ENCODE results near the gene ANGPTL4.
"Not testable (repeated sequence)": the region's sequence is repeated elsewhere in the genome, so short reads cannot be mapped to it uniquely, and the experiment has no call there.

Gene ANGPTL4

GRCh38 chr19:8384569-8384968, 20.6 kb downstream of the ANGPTL4 start:
- not testable (repeated sequence) for H4K20me1 ChIP-seq (ENCODE audit: insufficient read depth, low read length, poor library complexity, severe bottlenecking); H3K4me1 ChIP-seq (ENCODE audit: insufficient read depth, low read length, poor library complexity, severe bottlenecking); H3K4me3 ChIP-seq (ENCODE audit: low read length, poor library complexity, severe bottlenecking); H2AFZ ChIP-seq (ENCODE audit: low read length); H3K9me3 ChIP-seq (ENCODE audit: insufficient read depth, low read depth, low read length); H3K9ac ChIP-seq (ENCODE audit: low read depth, low read length, poor library complexity, severe bottlenecking); H3K79me2 ChIP-seq (ENCODE audit: insufficient read depth, low read length); H3K4me2 ChIP-seq (ENCODE audit: low read depth, low read length, poor library complexity, severe bottlenecking); H3K36me3 ChIP-seq (ENCODE audit: insufficient read depth, low read length); H3K27me3 ChIP-seq (ENCODE audit: insufficient read depth, low read length, poor library complexity, severe bottlenecking); H3F3A ChIP-seq (ENCODE audit: low read depth); H3K9me2 ChIP-seq (replicated peaks; ENCODE audit: low read depth, low read length)

GRCh38 chr19:8385103-8385502, 21.1 kb downstream of the ANGPTL4 start:
- H3K4me1 ChIP-seq (ENCODE audit: insufficient read depth, low read length, poor library complexity, severe bottlenecking); H3K27me3 ChIP-seq (ENCODE audit: insufficient read depth, low read length, poor library complexity, severe bottlenecking); H3K4me3 ChIP-seq (ENCODE audit: low read length, poor library complexity, severe bottlenecking); H2AFZ ChIP-seq (ENCODE audit: low read length); H3K4me2 ChIP-seq (ENCODE audit: low read depth, low read length, poor library complexity, severe bottlenecking); H3K9me3 ChIP-seq (ENCODE audit: insufficient read depth, low read depth, low read length); H3K79me2 ChIP-seq (ENCODE audit: insufficient read depth, low read length); H3K9ac ChIP-seq (ENCODE audit: low read depth, low read length, poor library complexity, severe bottlenecking); H3F3A ChIP-seq (ENCODE audit: low read depth); H3K9me2 ChIP-seq (replicated peaks; ENCODE audit: low read depth, low read length); H4K20me1 ChIP-seq (ENCODE audit: insufficient read depth, low read length, poor library complexity, severe bottlenecking); H3K36me3 ChIP-seq (ENCODE audit: insufficient read depth, low read length): not testable (repeated sequence)

- H3K9me2 ChIP-seq (replicated peaks; ENCODE audit: low read depth, low read length); H3K4me2 ChIP-seq (ENCODE audit: low read depth, low read length, poor library complexity, severe bottlenecking): not testable (repeated sequence)
These were observed 21.6 kb downstream of the ANGPTL4 start for GRCh38 chr19:8385566-8385965.

GRCh38 chr19:8386419-8386818, 22.5 kb downstream of the ANGPTL4 start:
- not testable (repeated sequence) for H3K27me3 ChIP-seq (ENCODE audit: insufficient read depth, low read length, poor library complexity, severe bottlenecking); H3K9ac ChIP-seq (ENCODE audit: low read depth, low read length, poor library complexity, severe bottlenecking); H3K36me3 ChIP-seq (ENCODE audit: insufficient read depth, low read length); H3K4me1 ChIP-seq (ENCODE audit: insufficient read depth, low read length, poor library complexity, severe bottlenecking); H4K20me1 ChIP-seq (ENCODE audit: insufficient read depth, low read length, poor library complexity, severe bottlenecking); H3K9me3 ChIP-seq (ENCODE audit: insufficient read depth, low read depth, low read length); H3K4me3 ChIP-seq (ENCODE audit: low read length, poor library complexity, severe bottlenecking); H3K4me2 ChIP-seq (ENCODE audit: low read depth, low read length, poor library complexity, severe bottlenecking); H2AFZ ChIP-seq (ENCODE audit: low read length); H3K9me2 ChIP-seq (replicated peaks; ENCODE audit: low read depth, low read length); H3F3A ChIP-seq (ENCODE audit: low read depth)
- H3K79me2 ChIP-seq (ENCODE audit: insufficient read depth, low read length): peaks cover 14% of the 10 kb centered on the region

More at GRCh38 chr19:8385566-8385965, 21.6 kb downstream of the ANGPTL4 start:
- H3K4me1 ChIP-seq (ENCODE audit: insufficient read depth, low read length, poor library complexity, severe bottlenecking); H3K36me3 ChIP-seq (ENCODE audit: insufficient read depth, low read length); H3K79me2 ChIP-seq (ENCODE audit: insufficient read depth, low read length); H2AFZ ChIP-seq (ENCODE audit: low read length); H3K4me3 ChIP-seq (ENCODE audit: low read length, poor library complexity, severe bottlenecking); H3K9ac ChIP-seq (ENCODE audit: low read depth, low read length, poor library complexity, severe bottlenecking); H3K27me3 ChIP-seq (ENCODE audit: insufficient read depth, low read length, poor library complexity, severe bottlenecking); H3F3A ChIP-seq (ENCODE audit: low read depth); H3K9me3 ChIP-seq (ENCODE audit: insufficient read depth, low read depth, low read length); H4K20me1 ChIP-seq (ENCODE audit: insufficient read depth, low read length, poor library complexity, severe bottlenecking): not testable (repeated sequence)

GRCh38 chr19:8386990-8387389, 23.0 kb downstream of the ANGPTL4 start:
- Histone ChIP-seq H3K79me2 (ENCODE audit: insufficient read depth, low read length) (peaks cover 20% of the 10 kb centered on the region), H3K9me3 (ENCODE audit: insufficient read depth, low read depth, low read length) (no peaks in the 10 kb centered on the region), H3K4me1 (ENCODE audit: insufficient read depth, low read length, poor library complexity, severe bottlenecking) (peaks cover 16% of the 10 kb centered on the region), H3F3A (ENCODE audit: low read depth) (no peaks in the 10 kb centered on the region), H3K9ac (ENCODE audit: low read depth, low read length, poor library complexity, severe bottlenecking) (no peak overlapping the region), H3K4me3 (ENCODE audit: low read length, poor library complexity, severe bottlenecking) (no peak overlapping the region), H2AFZ (ENCODE audit: low read length) (no peak overlapping the region), H4K20me1 (ENCODE audit: insufficient read depth, low read length, poor library complexity, severe bottlenecking) (peaks cover 12% of the 10 kb centered on the region), H3K36me3 (ENCODE audit: insufficient read depth, low read length) (no peaks in the 10 kb centered on the region), H3K4me2 (ENCODE audit: low read depth, low read length, poor library complexity, severe bottlenecking) (no peak overlapping the region), H3K27me3 (ENCODE audit: insufficient read depth, low read length, poor library complexity, severe bottlenecking) (peaks cover 3% of the 10 kb centered on the region), H3K9me2 (replicated peaks; ENCODE audit: low read depth, low read length) (no peaks in the 10 kb centered on the region)
- TF ChIP-seq EZH2phosphoT487 (IDR thresholded peaks at IDR 0.05; ENCODE audit: borderline replicate concordance): no peak
